Left lobe of liver (tissue), 2 donors: ENCODE data around the gene IQCE. TPM values are rescaled to one million over a fixed set of nuclear protein-coding genes. Genes with fewer than 3 reads are reported as not detected.
A peak's percentile ranks its signal among the peaks of the same experiment; 100 is the strongest.

Experiments
- ATAC-seq: fragments of 200-7000 bp; cut with Tn5 transposase; one replicate; pipeline ENCODE4 v1.9.1; 2020; ENCODE audit warnings: mild to moderate bottlenecking, moderate library complexity
- DNase-seq: peaks from one replicate; pipeline ENCODE4 v3.0.0-alpha.2; 2020; ENCODE audit warnings: low spot score
- total RNA-seq: library from RNA; stranded (reverse); gene quantifications from one replicate; pipeline ENCODE4 v1.2.1, GENCODE V29; 2021
- donor health status: DM: no; HTN: no; CAD: no; lungs with moderate emphysema.
- donor health status: DM: no; HTN: yes; CAD: no.

IQCE gene
- total RNA-seq, 1 donor from 2014 or later: 5.7 TPM

DNA sequence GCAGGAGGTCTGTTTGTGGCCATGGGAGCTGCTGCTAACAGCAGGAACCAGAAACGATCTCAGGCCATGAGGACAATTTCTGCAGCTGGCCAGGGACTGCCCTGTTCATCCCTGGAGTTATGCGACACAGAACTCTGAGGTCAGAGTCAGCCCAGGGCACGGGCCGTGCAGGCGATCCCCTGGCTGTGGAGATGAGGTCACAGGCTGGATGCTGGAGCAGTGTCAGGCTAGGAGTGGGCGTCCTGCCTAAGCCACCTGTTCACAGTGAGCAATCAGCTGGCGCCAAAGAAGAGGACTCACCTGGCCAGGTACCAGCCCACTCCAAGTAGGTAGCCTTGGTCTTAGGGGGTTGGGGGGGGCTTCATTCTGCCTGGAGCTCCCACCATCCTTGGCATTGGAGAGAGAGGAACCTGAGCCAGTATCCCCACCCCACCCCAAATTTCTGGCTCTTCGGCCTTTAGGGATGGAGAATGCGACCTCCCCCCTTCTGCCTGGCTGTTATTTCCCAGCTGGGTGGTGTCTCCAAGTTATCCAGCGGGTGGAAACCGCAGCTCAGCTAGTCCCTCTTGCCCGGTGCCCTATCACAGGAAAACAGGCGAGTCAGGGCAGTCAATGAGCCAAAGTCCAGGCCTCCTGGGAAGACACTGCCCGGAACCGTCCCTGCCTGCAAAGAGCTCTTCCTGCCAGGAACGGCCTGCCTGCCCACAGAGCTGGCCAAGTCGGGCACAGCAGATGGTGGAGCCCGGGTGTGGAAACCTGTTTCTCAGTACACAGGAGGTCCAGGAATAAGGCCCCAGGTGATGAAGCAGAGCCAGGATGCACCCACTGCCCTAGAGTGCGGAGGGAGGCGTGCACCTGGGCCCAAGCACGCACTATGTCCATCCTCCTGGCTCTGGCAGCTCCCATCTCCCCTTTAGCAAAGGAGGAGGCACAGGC, 71.2 kb downstream of the IQCE start:
- ATAC-seq: peak; percentile 69
- DNase-seq: peak; percentile 94

DNA sequence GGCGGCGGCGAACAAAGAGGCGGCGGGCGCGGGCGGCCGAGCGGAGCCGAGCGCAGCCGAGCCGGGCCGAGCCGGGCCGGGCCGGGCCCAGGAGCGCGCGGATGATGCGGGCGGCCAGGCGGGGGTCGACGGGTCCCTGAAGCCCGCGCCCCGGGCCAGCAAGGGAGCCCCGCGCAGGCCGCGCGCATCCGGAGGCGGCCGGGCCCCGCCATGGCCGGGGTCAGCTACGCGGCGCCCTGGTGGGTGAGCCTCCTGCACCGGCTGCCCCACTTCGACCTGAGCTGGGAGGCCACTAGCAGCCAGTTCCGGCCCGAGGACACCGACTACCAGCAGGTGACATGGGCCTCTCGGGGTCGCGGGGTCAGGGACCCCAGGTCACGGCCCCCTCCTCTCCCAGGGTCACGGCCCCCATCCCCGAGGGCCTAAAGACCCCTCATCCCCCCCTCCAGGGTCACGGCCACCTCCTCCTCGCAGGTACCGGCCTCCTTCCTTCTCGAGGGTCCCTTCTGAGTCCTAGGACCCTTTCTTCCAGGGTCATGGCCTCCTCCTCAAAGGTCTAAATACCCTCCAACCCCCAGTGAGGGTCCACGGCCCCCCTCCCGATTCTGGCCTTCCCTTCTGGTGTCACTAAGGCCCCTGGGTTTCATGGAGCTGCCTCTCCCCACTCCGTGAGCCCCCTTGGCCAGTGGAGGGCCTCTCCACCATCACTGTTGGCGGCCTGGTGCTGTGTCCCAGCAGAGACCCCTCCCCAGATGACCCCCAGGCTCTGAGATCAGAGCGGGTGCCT, 73.4 kb downstream of the IQCE start, which contains the start of gene TTYH3:
Gene TTYH3 (plus strand): TSS at position 41 of the 787 bp plus-strand sequence. CDS start 170 bp downstream, at position 211.
- ATAC-seq: no peak
- no peak for DNase-seq

DNA sequence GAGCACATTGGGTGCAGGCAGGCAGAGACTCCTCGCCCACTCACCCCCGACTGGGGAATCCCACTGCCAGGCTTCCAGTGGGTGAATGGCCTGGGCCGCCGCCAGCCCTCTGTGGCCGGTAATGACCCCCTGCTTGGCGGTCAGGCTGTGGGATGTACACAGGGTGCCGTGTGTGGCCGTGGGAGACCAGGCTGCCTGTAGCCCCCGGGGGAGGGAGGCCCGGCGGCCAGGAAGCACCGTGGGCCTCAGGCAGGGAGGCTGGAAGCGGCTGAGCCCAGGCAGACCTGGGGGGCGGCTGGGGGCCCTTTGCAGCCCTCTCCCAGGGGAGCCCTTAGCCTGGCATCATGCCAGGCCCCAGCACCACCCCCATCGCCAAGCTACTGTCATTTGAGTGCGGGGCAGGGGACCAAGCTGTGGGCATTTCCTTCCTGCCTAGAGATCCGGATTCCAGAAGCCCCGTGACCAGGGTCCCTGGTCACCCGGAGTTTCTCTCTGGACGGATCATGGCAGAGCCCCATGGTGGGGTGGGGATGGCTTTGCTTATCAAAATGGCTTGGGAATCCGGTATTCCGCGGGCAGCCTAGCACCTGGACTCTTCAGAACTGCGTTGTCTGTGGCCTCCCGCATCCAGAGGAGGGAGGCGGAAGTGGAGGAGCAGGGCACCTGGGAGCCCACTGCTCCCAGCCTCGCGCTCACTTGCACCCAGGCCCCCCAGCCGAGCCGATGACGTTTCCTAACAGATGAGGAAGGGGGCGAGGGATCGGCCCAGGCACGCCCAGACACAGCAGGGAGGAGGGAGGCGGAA, 74.2 kb downstream of the IQCE start:
- DNase-seq: peak; percentile 77

GRCh38 chr7:2633538-2634266, 74.9 kb downstream of the IQCE start:
- no peak for DNase-seq
- ATAC-seq: no peak

More for the DNA sequence above, 74.2 kb downstream of the IQCE start:
- peak; percentile 5 for ATAC-seq

- no peak for DNase-seq
- ATAC-seq: no peak
These were observed 75.7 kb downstream of the IQCE start for GRCh38 chr7:2634267-2635145.

DNA sequence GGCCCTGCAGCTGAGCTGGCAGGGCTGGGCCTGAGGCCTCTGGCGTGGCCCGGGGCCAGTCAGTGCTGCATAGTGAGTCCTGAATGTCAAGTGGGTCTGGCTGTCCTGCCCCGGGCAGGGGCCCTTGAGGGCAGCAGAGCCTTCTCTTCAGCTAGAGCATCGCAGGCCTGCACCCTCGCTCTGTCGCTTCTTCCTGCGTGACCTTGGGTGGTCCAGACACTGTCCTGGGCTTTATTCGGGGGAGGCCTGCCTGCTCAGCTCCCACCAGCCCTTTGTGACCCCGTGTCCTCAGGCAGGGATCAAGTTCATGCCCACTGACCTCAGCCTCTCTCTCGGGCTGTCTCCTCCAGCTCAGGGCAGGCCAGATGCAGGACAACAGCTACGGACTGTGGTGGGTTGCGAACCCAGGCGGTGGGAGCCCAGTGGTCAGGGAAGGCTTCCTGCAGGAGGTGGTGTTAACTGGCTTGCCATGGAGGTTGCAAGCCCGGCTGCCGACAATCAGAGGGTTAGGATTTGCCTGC, 76.4 kb downstream of the IQCE start:
- no peak for ATAC-seq
- DNase-seq: no peak

DNA sequence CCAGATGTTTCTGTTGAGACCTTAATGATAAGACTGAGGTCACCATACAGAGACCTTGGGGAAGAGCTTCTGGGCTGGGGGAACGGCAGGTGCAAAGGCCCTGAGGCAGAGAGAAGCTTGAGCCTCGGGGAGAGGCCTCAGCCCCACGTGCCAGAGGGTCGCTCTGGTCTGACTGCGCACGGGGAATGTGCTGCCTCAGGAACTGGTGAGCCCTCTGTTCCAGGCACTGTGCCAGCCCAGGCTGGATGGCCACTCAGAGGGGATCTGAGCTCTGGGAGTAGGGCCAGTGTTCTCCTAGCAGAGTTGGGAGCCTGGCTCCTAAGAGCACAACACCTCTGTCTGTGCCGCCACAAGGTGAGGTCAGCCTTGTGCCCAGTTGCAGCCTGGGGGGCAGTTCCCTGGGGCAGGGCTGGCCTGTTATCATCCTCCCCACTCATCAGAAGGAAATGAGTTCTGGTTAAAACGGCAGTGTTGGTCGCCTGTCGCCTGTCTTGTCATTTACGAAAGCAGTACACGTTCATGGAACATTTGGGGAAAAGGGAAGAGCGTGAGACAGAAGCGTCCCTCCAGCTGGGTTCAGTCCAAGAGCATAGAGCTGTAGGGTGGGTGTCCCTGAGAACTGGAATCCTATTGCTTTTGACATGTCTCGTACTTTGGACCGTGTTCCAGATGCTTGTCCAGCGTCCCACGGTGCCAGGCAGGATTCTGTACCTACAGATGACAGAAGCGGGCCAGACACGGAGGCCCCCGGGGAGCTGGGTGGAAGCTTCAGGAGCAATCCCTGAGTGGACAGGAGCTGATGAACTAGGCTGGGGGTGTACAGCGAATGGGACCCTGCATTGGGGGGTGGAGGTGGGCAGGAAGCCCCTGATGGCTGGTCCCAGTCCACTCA, 77.3 kb downstream of the IQCE start:
- DNase-seq (peak; percentile 84), ATAC-seq (peak; percentile 9)

- ATAC-seq: no peak
- DNase-seq: no peak
These were observed 78.3 kb downstream of the IQCE start for GRCh38 chr7:2637066-2637471.

DNA sequence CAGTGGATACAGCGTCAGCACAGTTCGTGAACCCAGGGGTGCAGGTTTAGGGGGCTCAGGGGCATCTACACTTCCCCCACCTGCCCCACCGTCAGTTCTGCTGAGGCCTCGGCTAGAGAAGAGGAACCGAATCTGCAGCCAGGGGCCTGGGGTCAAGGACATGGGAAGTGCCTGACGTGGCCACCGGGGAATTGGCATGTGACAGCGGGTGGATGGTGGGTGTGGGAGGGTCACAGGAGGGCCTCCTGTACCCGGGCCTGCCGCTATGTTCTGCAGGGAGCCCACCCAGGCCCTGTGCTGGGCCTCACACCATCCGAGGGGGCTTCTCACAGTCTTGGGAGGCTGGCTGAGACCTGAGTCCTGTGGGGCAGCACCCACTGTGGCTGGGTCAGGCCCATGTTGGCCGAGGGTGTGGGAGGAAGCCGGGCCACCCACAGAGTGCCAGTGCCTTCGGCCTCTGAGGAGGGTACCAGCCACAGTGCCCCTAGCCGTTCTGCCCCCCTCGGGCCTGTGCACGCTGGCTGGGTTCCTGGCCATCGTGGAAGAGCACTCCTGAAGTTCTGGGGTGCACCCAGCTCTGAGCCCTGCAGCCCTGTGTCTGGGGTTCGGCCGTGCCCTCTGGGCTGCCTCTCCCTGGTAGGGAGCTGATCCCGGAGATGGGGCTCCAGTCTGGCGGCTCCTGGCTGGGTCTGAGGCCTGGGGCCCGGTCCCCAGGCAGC, 78.9 kb downstream of the IQCE start:
- peak; percentile 76 for DNase-seq
- peak; percentile 5 for ATAC-seq

- DNase-seq (peak; percentile 97), ATAC-seq (peak; percentile 51)
These were observed 79.6 kb downstream of the IQCE start for GRCh38 chr7:2638224-2638991.

DNA sequence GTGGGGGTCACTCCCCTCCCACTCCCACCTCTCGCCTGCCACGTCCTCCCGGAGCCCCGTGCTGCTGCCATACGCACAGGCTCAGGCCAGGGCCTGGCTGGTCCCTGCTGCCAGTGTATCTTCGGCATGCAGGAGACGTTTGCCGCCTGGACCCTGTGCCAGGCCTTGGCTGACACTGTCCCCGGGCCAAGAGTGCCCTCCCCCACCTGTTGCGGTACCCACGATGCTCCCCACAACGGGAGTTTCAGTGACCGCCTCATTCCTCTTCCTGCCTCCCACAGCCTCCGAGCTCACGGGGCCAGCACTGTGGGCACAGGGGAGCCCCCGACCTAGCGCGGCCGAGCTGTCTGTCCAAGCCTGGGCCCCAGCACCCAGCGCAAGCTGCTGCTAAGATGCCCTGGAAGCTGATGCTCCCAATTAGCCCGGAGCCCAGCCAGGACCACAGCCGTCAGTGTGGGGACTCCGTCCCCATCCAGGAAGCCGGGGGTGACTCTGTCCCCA, 80.5 kb downstream of the IQCE start:
- DNase-seq (no peak), ATAC-seq (peak; percentile 25)

GRCh38 chr7:2639695-2640481, 81.1 kb downstream of the IQCE start:
- no peak for DNase-seq

DNA sequence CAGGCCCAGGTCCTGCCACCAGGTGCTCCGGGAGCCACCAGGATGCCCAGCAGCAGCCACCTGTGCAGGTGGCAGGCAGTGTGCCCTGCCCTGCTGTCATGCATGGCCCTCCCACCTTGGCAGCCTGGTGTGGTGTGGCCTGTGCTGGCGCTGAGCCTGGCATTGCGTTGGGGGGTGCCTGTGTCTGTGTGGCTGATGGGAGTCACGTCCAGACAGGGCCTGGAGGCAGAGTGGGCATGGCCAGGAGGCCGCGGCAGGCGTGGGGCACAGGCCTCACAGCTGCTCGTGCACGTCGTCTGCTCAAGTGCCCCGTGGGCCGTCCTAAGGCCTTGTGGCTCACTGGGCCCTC, 81.7 kb downstream of the IQCE start:
- DNase-seq: peak; percentile 76
- ATAC-seq: peak; percentile 14

More at GRCh38 chr7:2639695-2640481, 81.1 kb downstream of the IQCE start:
- peak; percentile 4 for ATAC-seq

DNA sequence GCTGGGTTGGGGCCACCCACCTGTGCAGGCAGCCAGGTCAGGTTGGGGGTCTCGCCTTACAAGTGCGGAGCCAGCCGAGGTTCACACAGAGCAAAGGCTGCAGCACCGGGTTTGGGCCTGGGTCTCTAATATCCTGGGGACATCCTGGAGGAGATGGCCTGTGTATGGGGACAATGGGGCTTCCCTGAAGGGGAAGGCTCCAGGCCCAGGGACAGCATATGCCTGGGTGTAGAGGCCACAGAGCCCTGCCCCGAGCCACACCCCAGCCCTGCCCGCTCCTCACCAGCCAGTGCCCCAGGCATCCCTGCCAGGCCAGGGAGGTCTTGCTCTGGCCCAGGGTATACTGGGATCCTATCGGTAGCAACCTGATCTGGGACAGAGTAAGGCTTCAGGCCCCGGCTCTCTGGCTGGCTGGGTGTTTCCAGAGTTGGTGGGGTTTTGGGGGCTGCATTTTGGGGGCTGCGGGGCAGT, 82.1 kb downstream of the IQCE start:
- ATAC-seq (peak; percentile 12), DNase-seq (no peak)
